HG03159 (cell line): ENCODE results near the gene ZNF101.

Source experiments
- ATAC-seq: cut with Tn5 transposase; IDR thresholded peaks from one replicate; pipeline ENCODE4 v1.9.1; 2021; ENCODE audit warnings: mild to moderate bottlenecking, moderate library complexity; ENCODE audit not compliant: unreplicated experiment

Gene ZNF101

GRCh38 chr19:19637523-19638251, 31.0 kb upstream of the ZNF101 start:
- no peak for ATAC-seq

DNA sequence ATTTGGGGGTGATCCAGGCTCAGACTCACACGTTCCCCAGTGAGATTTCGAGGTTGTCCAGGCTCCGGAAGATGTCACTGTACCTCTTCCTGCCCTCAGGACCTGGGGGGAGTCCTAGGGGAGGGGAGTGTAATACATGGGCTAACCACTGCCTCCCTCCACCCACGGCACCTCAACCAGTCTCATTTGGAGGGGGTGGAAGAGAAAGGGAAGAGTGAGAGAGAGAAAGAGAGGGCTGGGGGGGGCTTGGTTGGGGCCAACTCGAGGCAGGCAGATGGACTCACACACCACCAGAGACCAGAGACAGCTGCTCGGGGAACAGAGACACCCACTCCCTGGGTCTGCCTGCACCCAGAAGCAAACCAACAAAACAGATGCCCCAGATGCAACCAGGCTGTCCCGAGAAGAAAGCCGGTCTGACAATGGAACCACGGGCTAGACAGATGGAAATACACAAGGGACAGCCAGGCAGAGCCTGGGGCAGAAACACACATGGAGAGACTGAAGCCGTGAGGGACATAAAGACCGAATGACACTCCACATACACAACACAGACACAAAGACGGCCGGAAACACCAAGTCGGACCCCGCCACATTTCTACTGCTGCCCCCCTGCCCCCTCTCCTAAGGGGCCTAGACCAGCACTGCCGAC, 26.0 kb upstream of the ZNF101 start:
- ATAC-seq = peak; percentile 8

DNA sequence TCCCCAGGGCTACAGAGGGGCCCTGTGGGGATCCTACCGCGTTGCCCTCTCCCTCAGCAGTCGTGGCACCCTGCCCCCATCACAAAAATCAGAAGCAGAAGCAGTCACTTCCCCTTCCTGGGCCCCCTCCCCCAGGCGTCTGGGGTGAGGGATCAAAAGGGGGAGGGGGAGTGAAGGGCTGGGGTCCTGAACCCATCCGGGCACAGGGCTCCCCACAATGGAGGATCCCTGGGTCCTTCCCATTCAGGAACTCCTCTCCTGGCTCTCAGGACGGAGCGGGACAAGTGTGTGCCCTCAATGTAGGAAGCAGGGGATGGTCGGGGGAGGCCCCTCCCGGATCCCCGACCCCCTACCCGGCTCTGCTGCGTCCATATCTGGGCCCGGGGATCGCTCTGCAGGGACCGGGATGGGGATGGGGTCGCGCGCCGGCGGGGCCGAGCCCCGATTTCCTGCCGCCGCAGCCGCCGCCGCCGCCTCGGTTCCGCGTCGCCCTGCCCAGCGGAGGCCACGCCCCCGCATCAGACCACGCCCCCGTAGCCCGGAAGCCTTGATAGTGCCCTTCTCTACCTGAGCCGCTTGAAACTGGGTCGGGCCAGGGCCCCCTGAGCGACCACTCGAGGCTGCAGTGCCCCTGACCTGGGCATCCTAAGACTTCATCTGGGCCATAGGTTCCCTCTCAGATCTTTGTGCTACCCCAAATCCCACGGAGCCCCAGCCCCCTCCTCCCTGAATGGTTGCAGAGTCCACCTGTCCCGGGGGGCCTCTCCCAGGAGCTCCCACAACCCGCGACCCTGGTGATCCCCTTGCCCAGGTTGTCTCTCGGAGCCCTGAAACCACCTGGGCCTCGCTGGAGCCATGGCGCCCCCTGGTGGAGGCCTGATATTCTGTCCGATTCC, 25.2 kb upstream of the ZNF101 start, which contains the start of gene GMIP:
TSS of gene GMIP (minus strand) at position 500 of the 896 bp plus-strand sequence. CDS start at position 372, 128 bp downstream.
- peak; percentile 73 for ATAC-seq

- no peak for ATAC-seq
Measured at GRCh38 chr19:19644054-19644388, 24.6 kb upstream of the ZNF101 start.

DNA sequence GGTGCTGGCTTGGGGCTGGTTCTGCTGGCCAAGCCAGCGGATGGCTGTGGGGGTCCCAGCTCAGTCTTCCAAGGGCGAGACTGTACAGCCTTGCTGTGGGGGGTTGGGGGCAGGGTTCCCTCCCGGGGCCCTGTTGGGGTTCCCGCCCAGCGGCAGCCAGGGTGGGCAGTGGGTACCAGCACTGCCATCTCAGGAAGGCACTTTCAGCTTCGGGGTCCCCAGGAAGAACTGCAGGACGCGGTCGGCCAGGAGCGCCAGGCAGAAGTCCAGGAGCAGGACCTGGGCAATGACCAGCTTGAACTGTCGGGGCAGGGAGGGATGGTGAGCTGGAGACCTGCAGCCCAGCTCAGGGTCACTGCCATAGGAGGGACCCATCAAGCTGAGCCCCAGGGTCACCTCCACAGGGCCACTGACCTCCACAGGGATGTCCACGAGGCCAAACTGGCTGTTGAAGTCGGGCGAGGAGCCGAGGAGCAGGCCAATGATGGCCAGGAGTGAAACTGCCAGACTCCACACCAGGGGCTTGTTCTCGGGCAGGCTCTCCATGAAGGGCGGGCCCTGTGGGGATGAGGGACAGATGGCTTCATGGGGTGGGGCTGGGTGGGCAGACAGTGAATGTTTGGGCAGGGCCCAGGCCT, 23.3 kb upstream of the ZNF101 start:
- no peak for ATAC-seq

- no peak for ATAC-seq
Measured at GRCh38 chr19:19647037-19647835, 21.4 kb upstream of the ZNF101 start.

DNA sequence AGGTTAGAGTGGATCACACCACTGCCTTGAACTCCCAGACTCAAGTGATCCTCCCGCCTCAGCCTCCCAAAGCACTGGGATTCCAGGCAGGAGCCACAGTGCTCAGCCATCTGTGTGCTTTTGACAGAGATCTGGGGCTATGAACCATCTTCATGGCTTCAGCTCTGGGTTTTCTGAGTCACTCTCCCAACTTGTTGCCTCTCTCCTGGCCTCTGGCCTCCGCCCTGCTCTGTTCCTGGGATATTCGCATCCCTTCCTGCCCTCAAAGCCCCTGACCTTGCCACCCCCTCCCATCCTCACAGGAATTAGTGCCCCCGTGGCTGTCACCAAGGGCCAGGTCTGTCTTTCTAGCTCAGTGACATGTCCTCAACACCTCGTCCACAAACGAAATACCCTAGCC, 19.5 kb upstream of the ZNF101 start:
- ATAC-seq = no peak

DNA sequence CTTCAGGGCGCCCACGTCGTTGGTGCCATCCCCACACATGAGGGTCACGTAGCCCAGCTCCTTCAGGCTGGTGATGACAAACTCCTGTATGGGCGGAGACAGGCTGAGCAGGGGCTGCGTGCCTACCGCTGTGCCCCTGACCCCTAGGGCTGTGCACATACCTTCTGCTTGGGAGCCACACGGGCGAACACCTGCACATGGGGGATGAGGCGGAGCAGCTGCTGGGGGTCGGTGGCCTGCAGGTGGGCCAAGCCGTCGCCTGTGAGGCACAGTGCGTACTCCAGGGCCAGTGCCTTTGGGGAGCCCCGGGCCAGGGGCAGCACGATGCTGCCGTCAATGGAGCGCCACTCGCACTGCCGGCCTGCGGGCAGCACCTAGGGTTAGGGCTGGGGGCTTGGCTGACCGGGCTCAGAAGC, 19.1 kb upstream of the ZNF101 start:
- ATAC-seq = no peak

DNA sequence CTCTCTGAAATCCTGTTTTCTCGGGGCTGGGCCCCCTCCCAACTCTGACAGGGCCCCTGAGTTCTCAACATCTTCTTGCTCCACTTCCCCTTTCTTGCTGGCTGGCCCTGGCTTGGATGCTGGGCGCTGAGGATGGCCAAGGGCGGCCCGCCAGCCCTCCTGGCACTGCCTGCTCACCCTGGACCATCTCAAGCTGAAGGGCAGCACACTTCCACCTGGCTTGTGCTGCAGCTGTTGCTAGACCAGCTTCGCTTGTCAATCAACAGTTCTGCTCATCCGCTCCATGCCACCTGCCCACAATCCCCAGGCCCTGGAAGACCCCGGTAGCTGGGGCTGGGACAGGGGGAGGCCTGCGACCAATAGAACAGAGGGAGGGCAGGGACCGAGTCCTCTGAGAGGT, 18.3 kb upstream of the ZNF101 start:
- no peak for ATAC-seq

DNA sequence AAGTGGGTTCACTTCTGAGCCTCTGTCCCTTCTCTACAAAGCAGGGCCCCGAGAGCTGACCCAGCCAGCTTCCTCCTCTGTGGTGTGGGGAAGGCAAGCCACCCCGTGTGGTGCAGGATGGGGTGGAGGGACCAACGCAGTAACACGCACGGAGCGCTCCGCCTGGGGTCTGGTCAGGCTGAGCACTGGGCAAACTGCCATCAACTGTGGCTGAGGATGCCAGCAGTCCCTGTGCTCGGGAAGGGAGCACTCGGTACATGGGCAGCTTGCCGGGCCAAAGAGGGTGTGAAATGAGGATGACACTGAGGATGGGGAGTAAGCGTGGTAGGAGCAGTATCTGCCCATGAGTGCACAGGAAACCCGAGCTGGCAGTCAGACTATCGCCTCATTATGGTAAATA, 17.6 kb upstream of the ZNF101 start:
- no peak for ATAC-seq

DNA sequence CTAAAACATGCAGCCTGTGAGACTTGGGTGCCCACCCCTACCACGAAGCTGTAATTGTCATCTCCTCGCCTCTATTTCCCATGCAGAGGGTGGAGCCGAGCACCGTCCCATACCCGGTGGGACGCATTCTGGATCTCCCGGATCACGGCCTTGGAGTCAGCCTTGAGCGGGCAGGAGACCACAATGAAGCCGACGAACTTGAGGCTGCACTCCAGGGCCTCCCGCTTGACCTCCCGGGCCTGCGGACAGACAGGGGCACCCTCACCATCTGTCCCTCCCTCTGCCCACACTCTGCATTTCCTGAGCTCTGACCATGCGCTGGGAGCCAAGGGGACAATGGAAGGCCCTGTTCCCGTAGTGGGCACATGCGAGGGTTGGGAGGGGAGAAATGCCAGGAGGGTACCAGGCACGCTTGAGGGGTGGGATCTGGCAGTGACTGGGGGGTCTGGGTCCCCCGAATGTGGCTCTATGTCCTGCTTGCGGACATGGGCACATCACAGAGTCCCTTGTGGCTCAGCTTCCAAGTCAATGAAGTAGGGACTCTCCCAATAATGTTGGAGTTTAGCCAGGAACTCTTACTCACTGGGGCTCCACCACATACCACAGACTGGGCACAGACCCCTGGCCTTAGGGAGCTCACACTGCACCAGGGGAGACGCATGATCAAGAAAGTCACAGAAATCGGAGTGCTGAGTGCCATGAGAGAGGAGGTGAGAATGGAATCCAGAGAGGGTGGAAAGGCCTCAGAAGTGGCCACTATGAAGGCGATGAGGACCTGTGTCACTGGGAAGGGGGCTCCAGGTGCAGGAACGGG, 15.9 kb upstream of the ZNF101 start:
- no peak for ATAC-seq

GRCh38 chr19:19653597-19654147, 15.0 kb upstream of the ZNF101 start:
- ATAC-seq = no peak

- no peak for ATAC-seq
Measured at GRCh38 chr19:19654441-19654840, 14.2 kb upstream of the ZNF101 start.

DNA sequence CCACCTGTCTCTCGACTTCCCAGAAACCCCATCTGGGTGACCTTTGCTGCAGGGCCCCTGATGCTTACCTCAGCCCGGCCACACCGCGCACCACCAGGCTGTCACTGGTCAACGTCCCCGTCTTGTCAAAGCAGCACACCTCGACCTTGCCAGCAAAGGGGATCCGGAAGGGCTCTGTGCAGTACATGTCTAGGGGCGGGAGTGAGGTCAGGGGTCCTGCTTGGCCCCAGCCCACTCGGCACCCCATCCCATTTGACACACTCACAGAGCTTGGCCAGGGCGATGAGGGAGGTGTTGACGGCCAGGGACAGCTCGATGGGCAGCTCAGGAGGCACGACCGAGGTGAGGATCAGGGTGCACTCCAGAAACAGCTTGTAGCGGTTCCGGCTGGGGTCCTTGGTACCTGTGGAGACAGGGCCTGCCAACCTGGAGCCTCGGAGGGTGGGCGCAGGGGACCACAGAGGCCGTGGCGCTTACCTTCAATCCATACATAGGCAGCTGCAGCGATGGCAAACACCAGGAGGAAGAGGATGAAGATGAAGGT, 13.5 kb upstream of the ZNF101 start:
- ATAC-seq = no peak

GRCh38 chr19:19655641-19656343, 12.8 kb upstream of the ZNF101 start:
- ATAC-seq = no peak

DNA sequence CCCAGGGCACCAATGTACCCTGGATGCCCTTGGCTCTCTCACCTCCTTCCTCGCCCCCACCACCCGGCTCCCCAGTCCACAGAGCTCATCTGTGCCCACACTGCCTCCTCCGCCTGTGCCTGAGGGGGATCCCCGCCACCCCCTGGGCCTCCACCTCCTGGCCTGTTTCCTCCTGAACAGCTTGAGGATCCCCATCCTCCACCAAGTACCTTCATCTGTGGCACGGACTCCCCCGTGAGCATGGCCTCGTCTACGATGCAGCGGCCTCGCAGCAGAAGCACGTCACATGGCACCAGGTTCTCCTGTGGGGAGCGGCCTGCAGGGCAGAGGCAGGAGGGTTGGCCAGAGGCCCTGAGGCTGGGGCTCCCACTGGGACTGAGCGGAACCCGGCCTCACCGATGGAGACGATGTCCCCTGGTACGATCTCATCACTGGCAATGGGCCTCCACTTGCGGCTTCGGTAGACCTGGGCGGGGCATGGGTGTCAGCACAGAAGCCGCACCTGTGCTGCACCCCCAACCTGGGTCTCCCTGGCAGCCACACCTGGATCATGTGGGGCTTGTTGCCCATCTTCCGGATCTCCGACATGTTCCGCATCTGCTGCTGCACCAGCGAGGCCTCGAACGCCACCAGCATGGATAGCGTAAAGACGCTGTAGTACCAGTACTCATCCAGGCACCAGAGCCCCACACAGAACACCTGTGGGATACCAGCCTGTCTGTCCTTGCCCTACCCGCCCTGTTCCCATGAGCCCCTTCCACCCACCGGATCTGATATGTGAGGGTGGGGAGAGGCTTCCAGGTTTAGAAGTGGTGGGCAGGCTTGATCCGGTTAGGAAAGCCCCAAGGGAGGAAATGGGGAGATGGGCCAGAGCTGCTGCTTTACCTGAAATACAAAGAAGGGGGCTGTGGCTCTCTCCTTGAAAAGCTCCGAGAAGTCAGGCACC, 11.9 kb upstream of the ZNF101 start:
- no peak for ATAC-seq

DNA sequence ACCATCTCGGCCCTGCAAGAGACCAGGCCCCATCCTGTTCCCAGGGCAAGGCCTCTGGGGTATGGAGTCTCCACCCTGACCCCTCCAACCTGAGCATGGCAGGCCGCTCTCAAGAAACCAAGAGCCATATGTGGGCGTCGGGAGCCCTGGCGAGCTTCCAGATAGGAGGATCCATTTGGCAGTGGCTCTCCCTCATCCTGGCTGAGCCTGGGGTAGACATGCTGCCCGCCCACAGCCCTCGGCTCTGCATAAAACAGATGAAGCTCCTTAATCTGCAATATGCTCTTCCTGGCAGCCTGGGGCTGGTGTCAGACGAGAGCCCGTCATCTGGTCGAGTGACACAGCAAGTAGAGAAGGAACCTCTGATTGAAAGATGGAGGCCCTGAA, 11.2 kb upstream of the ZNF101 start:
- ATAC-seq = no peak
